ENCODE data around the gene RAB10. TPM values are rescaled to one million over a fixed set of nuclear protein-coding genes. Genes with fewer than 3 reads are reported as not detected.

Gene RAB10
- total and polyA plus RNA-seq, 3 donors from 2014 or later, result 74.8 to 112 (median 96.8) TPM

DNA sequence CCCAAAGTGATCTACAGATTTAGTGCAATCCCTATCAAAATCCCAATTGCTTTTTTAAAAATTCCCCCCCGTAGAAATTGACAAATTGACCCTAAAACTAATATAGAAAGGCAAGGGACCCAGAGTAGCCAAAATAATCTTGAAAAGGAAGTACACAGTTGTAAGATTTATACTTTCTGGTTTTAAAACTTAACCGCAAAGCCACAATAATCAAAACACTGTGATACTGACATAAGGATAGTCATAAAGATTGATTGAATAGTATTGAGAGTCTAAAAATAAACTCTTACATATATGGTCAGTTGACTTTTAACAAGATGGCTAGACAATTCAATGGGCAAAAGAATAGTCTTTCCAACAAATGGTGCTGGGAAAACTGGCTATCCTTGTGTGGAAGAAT is 80.3 kb downstream of the RAB10 start:
- TF ChIP-seq, protein P1, sequence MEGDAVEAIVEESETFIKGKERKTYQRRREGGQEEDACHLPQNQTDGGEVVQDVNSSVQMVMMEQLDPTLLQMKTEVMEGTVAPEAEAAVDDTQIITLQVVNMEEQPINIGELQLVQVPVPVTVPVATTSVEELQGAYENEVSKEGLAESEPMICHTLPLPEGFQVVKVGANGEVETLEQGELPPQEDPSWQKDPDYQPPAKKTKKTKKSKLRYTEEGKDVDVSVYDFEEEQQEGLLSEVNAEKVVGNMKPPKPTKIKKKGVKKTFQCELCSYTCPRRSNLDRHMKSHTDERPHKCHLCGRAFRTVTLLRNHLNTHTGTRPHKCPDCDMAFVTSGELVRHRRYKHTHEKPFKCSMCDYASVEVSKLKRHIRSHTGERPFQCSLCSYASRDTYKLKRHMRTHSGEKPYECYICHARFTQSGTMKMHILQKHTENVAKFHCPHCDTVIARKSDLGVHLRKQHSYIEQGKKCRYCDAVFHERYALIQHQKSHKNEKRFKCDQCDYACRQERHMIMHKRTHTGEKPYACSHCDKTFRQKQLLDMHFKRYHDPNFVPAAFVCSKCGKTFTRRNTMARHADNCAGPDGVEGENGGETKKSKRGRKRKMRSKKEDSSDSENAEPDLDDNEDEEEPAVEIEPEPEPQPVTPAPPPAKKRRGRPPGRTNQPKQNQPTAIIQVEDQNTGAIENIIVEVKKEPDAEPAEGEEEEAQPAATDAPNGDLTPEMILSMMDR (IDR thresholded peaks at IDR 0.05), result no peak
- no peak for TF ChIP-seq POLR2A (IDR thresholded peaks at IDR 0.05)

DNA sequence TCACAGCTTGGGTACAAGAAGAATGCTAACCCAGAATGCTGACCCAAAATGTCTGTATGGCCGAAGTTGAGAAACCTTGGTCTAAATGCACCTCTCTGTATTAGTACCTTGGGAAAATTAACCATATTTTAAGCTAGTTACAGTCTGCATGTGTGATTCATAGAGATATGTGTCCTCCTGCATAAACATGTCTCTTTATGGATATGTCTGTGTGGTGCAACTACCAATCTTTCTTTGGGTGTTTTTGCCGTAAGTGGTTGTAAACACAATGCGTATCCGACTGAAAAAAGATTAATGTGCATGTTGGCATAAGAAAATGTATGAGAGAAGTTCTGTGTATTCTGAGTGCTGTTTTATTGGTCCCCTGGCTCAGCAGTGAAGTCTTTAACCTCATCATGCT is 84.8 kb downstream of the RAB10 start:
- Histone ChIP-seq H3K36me3 (ENCODE audit: low read depth, missing control alignments) (no peaks in the 10 kb centered on the region), H3K9me3 (no peaks in the 10 kb centered on the region), H3K4me1 (no peaks in the 10 kb centered on the region), H3K27ac (no peak overlapping the region), H3K4me3 (no peak overlapping the region), H3K27me3 (no peaks in the 10 kb centered on the region)
- no peak for TF ChIP-seq POLR2A (IDR thresholded peaks at IDR 0.05)
- TF ChIP-seq, protein P1 (IDR thresholded peaks at IDR 0.05), result no peak
- no peak for DNase-seq
- intact Hi-C loops (cut with DNase I; ENCODE audit: low total_unique reads), result no loop called here
- 72 to 85% methylated on average over 4 of the region's 4 CpGs for WGBS, 2 donors

More for the DNA sequence above, 80.3 kb downstream of the RAB10 start:
- Histone ChIP-seq H3K4me3 (no peak overlapping the region), H3K27ac (no peak overlapping the region), H3K4me1 (no peaks in the 10 kb centered on the region), H3K36me3 (ENCODE audit: low read depth, missing control alignments) (no peaks in the 10 kb centered on the region), H3K27me3 (no peaks in the 10 kb centered on the region), H3K9me3 (no peaks in the 10 kb centered on the region)
- no peak for DNase-seq
- intact Hi-C loops (cut with DNase I; ENCODE audit: low total_unique reads), result no loop called here
- WGBS, 2 donors, result 85 to 98% methylated on average over 2 of the region's 2 CpGs

DNA sequence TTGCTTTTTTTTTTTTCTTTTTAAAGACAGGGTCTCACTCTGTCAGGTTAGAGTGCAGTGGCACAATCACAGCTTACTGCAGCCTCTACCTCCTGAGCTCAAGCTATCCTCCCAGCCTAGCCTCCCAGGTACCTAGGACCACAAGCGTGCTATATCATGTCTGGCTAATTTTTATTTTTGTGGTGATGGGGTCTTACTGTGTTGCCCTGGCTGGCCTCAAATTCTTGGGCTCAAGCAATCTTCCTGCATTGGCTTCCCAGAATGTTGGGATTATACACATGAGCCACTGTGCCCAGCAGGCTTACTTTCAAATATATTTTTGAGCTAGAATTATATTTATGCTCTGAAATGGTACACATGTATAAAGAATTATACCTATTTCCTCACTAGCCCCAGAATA is 85.6 kb downstream of the RAB10 start:
- intact Hi-C loops (cut with DNase I; ENCODE audit: low total_unique reads), result no loop called here
- Histone ChIP-seq H3K27me3 (no peaks in the 10 kb centered on the region), H3K4me1 (no peaks in the 10 kb centered on the region), H3K9me3 (no peaks in the 10 kb centered on the region), H3K27ac (no peak overlapping the region), H3K4me3 (no peak overlapping the region), H3K36me3 (ENCODE audit: low read depth, missing control alignments) (no peaks in the 10 kb centered on the region)
- no peak for DNase-seq
- WGBS, 2 donors, result 92 to 100% methylated on average over 1 of the region's 1 CpG
- TF ChIP-seq, protein P1 (IDR thresholded peaks at IDR 0.05), result no peak
- no peak for TF ChIP-seq POLR2A (IDR thresholded peaks at IDR 0.05)

DNA sequence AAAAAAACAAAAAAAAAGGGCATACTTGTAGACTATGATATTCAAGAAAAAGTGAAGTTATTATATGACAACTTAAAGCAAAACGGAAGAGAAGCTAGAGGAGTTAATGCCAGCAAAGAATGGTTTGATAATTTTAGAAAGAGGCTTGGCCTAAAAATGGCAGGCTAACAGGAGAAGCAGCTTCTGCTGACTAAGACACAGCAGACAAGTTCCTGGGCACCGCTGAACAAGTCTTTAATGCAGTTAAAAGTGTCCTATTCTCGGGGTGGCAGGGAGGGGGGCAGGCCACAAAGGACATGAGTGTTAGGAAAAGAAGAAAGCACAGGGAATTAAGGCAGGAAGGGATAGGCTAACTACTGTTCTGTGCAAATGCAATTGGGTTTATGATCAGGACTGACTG is 88.7 kb downstream of the RAB10 start:
- Histone ChIP-seq H3K36me3 (ENCODE audit: low read depth, missing control alignments) (no peaks in the 10 kb centered on the region), H3K27ac (no peak overlapping the region), H3K27me3 (no peaks in the 10 kb centered on the region), H3K9me3 (no peaks in the 10 kb centered on the region), H3K4me1 (no peaks in the 10 kb centered on the region), H3K4me3 (no peak overlapping the region)
- intact Hi-C loops (cut with DNase I; ENCODE audit: low total_unique reads), result no loop called here
- no peak for TF ChIP-seq POLR2A (IDR thresholded peaks at IDR 0.05)
- TF ChIP-seq, protein P1 (IDR thresholded peaks at IDR 0.05), result no peak
- DNase-seq, result no peak
- WGBS, 2 donors, result 75 to 86% methylated on average over 3 of the region's 3 CpGs

DNA sequence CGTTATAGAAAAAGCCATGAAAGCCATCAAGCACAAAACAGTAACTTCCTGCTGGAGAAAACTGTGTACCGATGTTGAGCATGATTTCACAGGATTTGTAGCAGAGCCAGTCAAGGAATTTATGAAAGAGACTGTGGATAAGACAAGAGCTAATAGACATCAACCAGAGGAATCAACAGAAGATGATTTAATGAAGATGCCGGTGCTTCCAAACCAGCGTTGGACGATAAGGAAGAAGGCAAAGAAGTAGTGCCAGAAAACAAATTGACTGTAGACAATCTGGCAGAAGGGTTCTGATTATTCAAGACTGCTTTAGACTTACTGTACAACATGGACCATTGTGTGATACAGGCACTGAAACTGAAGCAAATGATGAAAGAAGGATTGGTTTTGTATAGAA is 89.5 kb downstream of the RAB10 start:
- WGBS, 2 donors, result 57 to 70% methylated on average over 5 of the region's 5 CpGs

More for the DNA sequence above, 89.5 kb downstream of the RAB10 start:
- Histone ChIP-seq H3K9me3 (no peaks in the 10 kb centered on the region), H3K4me1 (no peaks in the 10 kb centered on the region), H3K27ac (no peak overlapping the region), H3K36me3 (ENCODE audit: low read depth, missing control alignments) (no peaks in the 10 kb centered on the region), H3K27me3 (no peaks in the 10 kb centered on the region), H3K4me3 (no peak overlapping the region)
- TF ChIP-seq, protein P1 (IDR thresholded peaks at IDR 0.05), result no peak
- TF ChIP-seq POLR2A (IDR thresholded peaks at IDR 0.05), result no peak
- intact Hi-C loops (cut with DNase I; ENCODE audit: low total_unique reads), result no loop called here
- no peak for DNase-seq
